Loucy (cell line): ENCODE measurements around the gene NLRP6.

Experiments used
- CTCF ChIP-seq: fragments of 200-600 bp; sonication (generic); conservative IDR thresholded peaks from 2 replicates; pipeline ENCODE4 v1.5.1; 2014; ENCODE audit warnings: mild to moderate bottlenecking, antibody characterized with exemption, low read length
- EZH2phosphoT487 ChIP-seq: fragments of 200-600 bp; IDR thresholded peaks from 2 replicates; pipeline ENCODE4 v1.6.1; 2018; ENCODE audit warnings: antibody characterized with exemption, mild to moderate bottlenecking, moderate library complexity, borderline replicate concordance

- no peak for TF ChIP-seq CTCF
- no peak for TF ChIP-seq EZH2phosphoT487
Measured at GRCh38 chr11:305844-306211, 27.6 kb downstream of the NLRP6 start.
